SJCRH30 (cell line): Measurements from ENCODE around the gene FCN3. TPM values are rescaled to one million over a fixed set of nuclear protein-coding genes. Genes with fewer than 3 reads are reported as not detected.

ENCODE experiments used
- DNase-seq, 2 experiments: peaks; one replicate each; pipeline ENCODE4 v3.0.0-alpha.2; 2015 to 2020
- H3K27ac ChIP-seq: fragments of 250-450 bp; sonication (Bioruptor Pico); 2 replicates; pipeline ENCODE4 v1.5.1; 2020; ENCODE audit warnings: mild to moderate bottlenecking, moderate library complexity
- H3K27me3 ChIP-seq: fragments of 250-450 bp; sonication (Bioruptor Pico); 2 replicates; pipeline ENCODE4 v1.5.1; 2020; ENCODE audit warnings: mild to moderate bottlenecking, moderate library complexity
- H3K36me3 ChIP-seq: fragments of 250-450 bp; sonication (Bioruptor Pico); 2 replicates; pipeline ENCODE4 v1.5.1; 2020; ENCODE audit warnings: mild to moderate bottlenecking, moderate library complexity
- H3K4me1 ChIP-seq: fragments of 250-450 bp; sonication (Bioruptor Pico); 2 replicates; pipeline ENCODE4 v1.5.1; 2020; ENCODE audit warnings: mild to moderate bottlenecking, moderate library complexity
- H3K4me3 ChIP-seq: fragments of 250-450 bp; sonication (Bioruptor Pico); 2 replicates; pipeline ENCODE4 v1.5.1; 2020; ENCODE audit warnings: mild to moderate bottlenecking, moderate library complexity
- H3K9me3 ChIP-seq: fragments of 250-450 bp; sonication (Bioruptor Pico); replicated peaks from 2 replicates; pipeline ENCODE4 v1.5.1; 2020; ENCODE audit warnings: mild to moderate bottlenecking, moderate library complexity
- total RNA-seq: library from RNA; depleted of rRNA; stranded (reverse); fragments of >200 nt; shearing (Covaris generic); gene quantifications from 2 replicates; pipeline ENCODE4 v1.2.3, GENCODE V29; 2014

FCN3 gene
- total RNA-seq, 1 experiment from 2014 or later = not detected

- Histone ChIP-seq H3K36me3 (no peaks in the 10 kb centered on the region), H3K9me3 (no peaks in the 10 kb centered on the region), H3K27ac (no peak overlapping the region), H3K4me3 (peak overlapping the region; percentile 41), H3K4me1 (no peaks in the 10 kb centered on the region), H3K27me3 (no peaks in the 10 kb centered on the region)
- DNase-seq = peak in 1 of 2 experiments; percentile 37
These were observed 24.6 kb downstream of the FCN3 start for GRCh38 chr1:27349784-27350662.

- Histone ChIP-seq H3K27me3 (no peaks in the 10 kb centered on the region), H3K27ac (no peak overlapping the region), H3K4me1 (no peaks in the 10 kb centered on the region), H3K9me3 (no peaks in the 10 kb centered on the region), H3K4me3 (peak overlapping the region; percentile 41), H3K36me3 (no peaks in the 10 kb centered on the region)
- peak; percentile 41 to 50 for DNase-seq
These were observed 25.5 kb downstream of the FCN3 start for GRCh38 chr1:27348861-27349783.

GRCh38 chr1:27346991-27347624, 27.5 kb downstream of the FCN3 start:
- Histone ChIP-seq H3K36me3 (no peaks in the 10 kb centered on the region), H3K4me1 (peaks cover 12% of the 10 kb centered on the region; the same call in 1 of the 2 replicates), H3K27me3 (no peaks in the 10 kb centered on the region), H3K9me3 (no peaks in the 10 kb centered on the region), H3K4me3 (no peak overlapping the region), H3K27ac (no peak overlapping the region)
- DNase-seq = no peak

- Histone ChIP-seq H3K36me3 (no peaks in the 10 kb centered on the region), H3K4me3 (no peak overlapping the region), H3K4me1 (peaks cover 19% of the 10 kb centered on the region; the same call in 1 of the 2 replicates), H3K27me3 (no peaks in the 10 kb centered on the region), H3K9me3 (no peaks in the 10 kb centered on the region), H3K27ac (no peak overlapping the region)
- DNase-seq = no peak
These were observed 28.3 kb downstream of the FCN3 start for GRCh38 chr1:27346357-27346756.

- H3K36me3 ChIP-seq = no peaks in the 10 kb centered on the region
- no peak overlapping the region for H3K27ac ChIP-seq
- H3K4me1 ChIP-seq = peaks cover 28% of the 10 kb centered on the region
- no peaks in the 10 kb centered on the region for H3K9me3 ChIP-seq
- H3K27me3 ChIP-seq = no peaks in the 10 kb centered on the region
- DNase-seq = no peak
- no peak overlapping the region for H3K4me3 ChIP-seq
These were observed 29.4 kb downstream of the FCN3 start for GRCh38 chr1:27345272-27345671.

- no peak overlapping the region for H3K27ac ChIP-seq
- no peak for DNase-seq
- no peaks in the 10 kb centered on the region for H3K9me3 ChIP-seq
- H3K4me3 ChIP-seq = no peak overlapping the region
- peaks cover 28% of the 10 kb centered on the region for H3K4me1 ChIP-seq
- no peaks in the 10 kb centered on the region for H3K36me3 ChIP-seq
- no peaks in the 10 kb centered on the region for H3K27me3 ChIP-seq
These were observed 31.0 kb downstream of the FCN3 start for GRCh38 chr1:27343639-27344025.

- H3K4me1 ChIP-seq = peaks cover 28% of the 10 kb centered on the region
- H3K4me3 ChIP-seq = peak overlapping the region; percentile 13; the same call in 1 of the 2 replicates
- no peaks in the 10 kb centered on the region for H3K27me3 ChIP-seq
- peak; percentile 43 to 44 for DNase-seq
- H3K36me3 ChIP-seq = no peaks in the 10 kb centered on the region
- no peaks in the 10 kb centered on the region for H3K9me3 ChIP-seq
- no peak overlapping the region for H3K27ac ChIP-seq
These were observed 31.6 kb downstream of the FCN3 start for GRCh38 chr1:27342778-27343638.

- Histone ChIP-seq H3K4me3 (no peak overlapping the region), H3K4me1 (peaks cover 28% of the 10 kb centered on the region), H3K9me3 (no peaks in the 10 kb centered on the region), H3K27ac (no peak overlapping the region), H3K27me3 (no peaks in the 10 kb centered on the region), H3K36me3 (no peaks in the 10 kb centered on the region)
- no peak for DNase-seq
These were observed 32.2 kb downstream of the FCN3 start for GRCh38 chr1:27342391-27342777.

- DNase-seq = peak; percentile 81 to 84
- Histone ChIP-seq H3K9me3 (no peaks in the 10 kb centered on the region), H3K36me3 (no peaks in the 10 kb centered on the region), H3K27ac (no peak within 1 kb of the TSS), H3K4me3 (0 out of 2 replicates have a peak within 1 kb of the TSS, but pooled peaks have one; percentile 5), H3K27me3 (no peaks in the 10 kb centered on the region), H3K4me1 (peaks cover 28% of the 10 kb centered on the region)
These were observed 32.9 kb downstream of the FCN3 start, which contains the start of gene SYTL1 for GRCh38 chr1:27341525-27342252. TSS of gene SYTL1 (plus strand) at chr1:27342022. CDS start at chr1:27345335, 3,313 bp downstream.

- Histone ChIP-seq H3K9me3 (no peaks in the 10 kb centered on the region), H3K27me3 (no peaks in the 10 kb centered on the region), H3K4me3 (no peak overlapping the region), H3K4me1 (peaks cover 28% of the 10 kb centered on the region), H3K27ac (no peak overlapping the region), H3K36me3 (peaks cover 1% of the 10 kb centered on the region)
- no peak for DNase-seq
These were observed 35.4 kb downstream of the FCN3 start for GRCh38 chr1:27339213-27339612.

GRCh38 chr1:27338751-27339150, 35.9 kb downstream of the FCN3 start:
- Histone ChIP-seq H3K4me3 (no peak overlapping the region), H3K36me3 (peaks cover 5% of the 10 kb centered on the region), H3K27me3 (no peaks in the 10 kb centered on the region), H3K4me1 (peaks cover 28% of the 10 kb centered on the region), H3K27ac (no peak overlapping the region), H3K9me3 (no peaks in the 10 kb centered on the region)
- DNase-seq = no peak

GRCh38 chr1:27336756-27337155, 37.9 kb downstream of the FCN3 start:
- no peak for DNase-seq

More at GRCh38 chr1:27336756-27337155, 37.9 kb downstream of the FCN3 start:
- Histone ChIP-seq H3K27ac (no peak overlapping the region), H3K4me3 (no peak overlapping the region), H3K27me3 (no peaks in the 10 kb centered on the region), H3K9me3 (no peaks in the 10 kb centered on the region), H3K4me1 (peaks cover 12% of the 10 kb centered on the region), H3K36me3 (peaks cover 17% of the 10 kb centered on the region)
